NCI-H526 treated with DMSO at 0.1 percent for 48 hours (cell line): ENCODE data around the gene PIBF1.
"Not testable (repeated sequence)": the region's sequence is repeated elsewhere in the genome, so short reads cannot be mapped to it uniquely, and the experiment has no call there.

Experiments used
- DNase-seq: peaks from one replicate; lab custom pipeline; 2025; lab: John Stamatoyannopoulos, UW

Gene PIBF1, protein sequence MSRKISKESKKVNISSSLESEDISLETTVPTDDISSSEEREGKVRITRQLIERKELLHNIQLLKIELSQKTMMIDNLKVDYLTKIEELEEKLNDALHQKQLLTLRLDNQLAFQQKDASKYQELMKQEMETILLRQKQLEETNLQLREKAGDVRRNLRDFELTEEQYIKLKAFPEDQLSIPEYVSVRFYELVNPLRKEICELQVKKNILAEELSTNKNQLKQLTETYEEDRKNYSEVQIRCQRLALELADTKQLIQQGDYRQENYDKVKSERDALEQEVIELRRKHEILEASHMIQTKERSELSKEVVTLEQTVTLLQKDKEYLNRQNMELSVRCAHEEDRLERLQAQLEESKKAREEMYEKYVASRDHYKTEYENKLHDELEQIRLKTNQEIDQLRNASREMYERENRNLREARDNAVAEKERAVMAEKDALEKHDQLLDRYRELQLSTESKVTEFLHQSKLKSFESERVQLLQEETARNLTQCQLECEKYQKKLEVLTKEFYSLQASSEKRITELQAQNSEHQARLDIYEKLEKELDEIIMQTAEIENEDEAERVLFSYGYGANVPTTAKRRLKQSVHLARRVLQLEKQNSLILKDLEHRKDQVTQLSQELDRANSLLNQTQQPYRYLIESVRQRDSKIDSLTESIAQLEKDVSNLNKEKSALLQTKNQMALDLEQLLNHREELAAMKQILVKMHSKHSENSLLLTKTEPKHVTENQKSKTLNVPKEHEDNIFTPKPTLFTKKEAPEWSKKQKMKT

DNA sequence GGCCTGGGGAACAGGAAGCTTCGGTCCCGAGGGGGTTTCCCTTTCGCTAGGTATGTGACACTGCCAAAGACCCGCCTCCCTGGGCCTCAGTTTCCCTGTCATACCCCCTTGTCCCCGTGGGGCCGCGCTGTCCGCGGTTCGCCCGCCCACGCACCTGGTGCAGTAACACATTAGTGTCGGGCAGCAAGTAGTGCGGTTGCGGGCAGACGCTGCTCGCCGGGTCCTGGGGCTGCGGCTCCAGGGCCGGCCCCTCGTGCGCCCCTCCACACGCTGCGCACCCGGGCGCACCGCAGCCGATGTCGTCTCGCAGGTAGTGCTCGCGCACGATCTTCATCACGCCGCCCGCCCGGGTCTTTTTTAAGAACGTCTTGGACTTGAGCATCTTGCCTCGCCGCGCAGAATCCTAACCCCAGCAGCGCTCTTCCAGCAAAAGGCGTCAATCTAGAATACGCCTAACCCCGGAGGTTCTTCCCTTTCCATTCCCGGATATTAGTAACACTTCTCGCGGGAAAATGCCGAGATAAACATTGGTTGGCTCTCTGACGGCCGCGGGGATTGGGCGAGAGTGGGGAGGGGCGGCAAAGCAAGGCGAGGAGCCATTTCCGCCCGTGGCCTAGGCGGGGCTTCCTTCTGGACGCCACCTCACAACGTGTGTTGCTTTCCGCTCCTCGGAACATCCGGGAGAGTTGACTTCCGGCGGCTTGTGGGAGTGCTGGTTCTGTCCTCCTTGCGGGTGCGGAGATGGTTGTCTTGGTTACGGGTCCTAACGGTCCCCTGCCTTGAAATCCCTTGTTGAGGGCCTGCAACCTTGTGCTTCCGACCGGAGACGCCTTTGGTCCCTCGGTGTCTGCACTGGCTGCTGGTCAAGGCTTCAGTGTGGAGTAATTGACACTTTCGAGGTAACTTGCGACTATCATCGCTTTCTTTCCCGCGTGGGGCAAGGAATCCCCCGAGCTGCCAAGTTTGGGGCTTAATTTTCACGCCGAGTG is at the start of gene PIBF1, which contains the start of gene DIS3:
PIBF1 (plus strand) TSS at position 683 of the 989 bp plus-strand sequence. CDS start 1,337 bp downstream, outside the sequence.
DIS3 (minus strand) TSS at position 450 of the 989 bp plus-strand sequence; CDS start at position 382, 68 bp downstream.
- DNase-seq = peak; percentile 98

DNA sequence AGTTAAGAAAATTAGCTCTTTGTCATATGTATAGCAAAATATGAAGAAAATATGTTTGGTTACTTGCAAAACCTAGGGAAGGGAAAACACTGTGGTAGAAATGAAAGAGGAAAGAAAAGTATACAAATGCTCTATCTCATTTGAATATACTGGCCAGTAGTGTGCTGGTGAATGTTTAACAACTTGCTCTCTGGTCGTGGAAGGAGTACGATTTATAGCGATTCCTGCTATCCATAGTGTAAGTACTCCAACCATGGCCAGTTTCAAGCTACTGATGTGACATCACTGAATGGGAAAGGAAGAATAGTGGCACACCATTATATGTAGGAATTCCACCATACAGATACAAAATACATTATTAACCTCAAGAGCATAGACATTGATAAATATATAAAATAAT is 44.9 kb upstream of the PIBF1 start:
- DNase-seq = peak; percentile 84

DNA sequence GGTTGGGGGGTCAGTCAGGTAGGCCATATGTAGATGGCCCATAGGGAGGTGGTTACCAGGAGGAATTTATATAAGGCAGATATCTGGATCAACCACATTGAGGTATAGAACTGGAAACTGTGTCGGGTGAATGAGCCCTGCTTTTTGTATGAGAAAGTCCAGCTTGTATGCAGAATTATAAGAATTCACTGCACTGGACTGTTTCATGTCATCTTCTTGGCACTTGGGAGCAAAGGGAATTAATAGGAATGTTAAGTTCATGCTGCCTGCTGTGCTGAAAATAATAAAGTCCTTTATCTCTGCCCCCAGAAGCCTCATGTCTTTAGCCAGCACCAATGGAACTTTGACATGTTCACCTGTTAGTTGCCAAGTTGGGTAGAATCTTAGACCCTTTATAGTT is 41.9 kb upstream of the PIBF1 start:
- no peak for DNase-seq

DNA sequence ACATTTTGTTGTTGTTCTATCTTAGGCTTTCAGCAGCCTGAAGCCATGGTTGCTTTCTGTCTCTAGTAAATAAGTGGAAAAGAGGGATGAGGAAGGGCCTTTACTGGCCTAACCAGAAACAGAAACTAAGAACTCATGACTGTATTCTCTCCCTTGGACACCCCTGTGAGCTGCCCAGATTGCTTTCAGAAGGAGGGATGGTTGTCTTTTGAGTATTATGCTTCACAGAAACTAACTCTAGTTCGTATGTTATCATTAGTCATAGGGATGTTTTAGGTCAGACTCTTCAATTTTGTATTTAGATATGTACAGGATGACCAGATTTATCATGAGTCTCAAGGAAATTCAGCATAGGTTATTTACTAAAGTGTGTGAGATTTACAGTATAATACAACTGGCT is 36.7 kb upstream of the PIBF1 start:
- no peak for DNase-seq

- DNase-seq = no peak
Measured at GRCh38 chr13:72751220-72751619, 30.7 kb upstream of the PIBF1 start.

GRCh38 chr13:72754111-72754510 is 27.8 kb upstream of the PIBF1 start:
- DNase-seq = no peak

DNA sequence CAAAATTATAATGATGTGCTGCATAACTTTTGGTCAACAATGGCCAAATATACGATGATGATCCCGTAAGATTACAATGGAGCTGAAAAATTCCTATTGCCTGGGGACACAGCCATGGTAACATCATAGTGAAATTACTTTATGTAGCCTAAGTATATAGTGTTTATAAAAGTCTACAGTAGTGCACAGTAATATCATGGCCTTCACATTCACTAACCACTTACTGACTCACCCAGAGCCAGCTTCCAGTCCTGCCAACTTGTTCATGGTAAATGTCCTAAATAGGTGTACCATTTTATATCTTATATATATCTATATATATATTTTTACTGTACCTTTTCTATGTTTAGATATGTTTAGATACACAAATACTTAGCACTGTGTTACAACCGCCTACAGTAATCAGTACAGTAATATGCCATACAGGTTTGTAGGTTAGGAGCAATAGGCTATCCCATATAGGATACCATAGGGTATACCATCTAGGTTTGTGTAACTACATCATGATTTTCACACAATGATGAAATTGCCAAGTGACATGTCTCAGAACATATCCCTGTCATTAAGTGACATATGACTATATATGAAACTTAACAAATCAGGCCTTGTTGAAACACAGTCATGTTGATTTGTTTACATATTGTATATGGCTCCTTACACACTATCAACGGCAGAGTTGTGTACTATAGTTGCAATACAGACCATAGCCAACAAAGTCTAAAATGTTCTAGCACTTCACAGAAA is 24.0 kb upstream of the PIBF1 start:
- no peak for DNase-seq

DNA sequence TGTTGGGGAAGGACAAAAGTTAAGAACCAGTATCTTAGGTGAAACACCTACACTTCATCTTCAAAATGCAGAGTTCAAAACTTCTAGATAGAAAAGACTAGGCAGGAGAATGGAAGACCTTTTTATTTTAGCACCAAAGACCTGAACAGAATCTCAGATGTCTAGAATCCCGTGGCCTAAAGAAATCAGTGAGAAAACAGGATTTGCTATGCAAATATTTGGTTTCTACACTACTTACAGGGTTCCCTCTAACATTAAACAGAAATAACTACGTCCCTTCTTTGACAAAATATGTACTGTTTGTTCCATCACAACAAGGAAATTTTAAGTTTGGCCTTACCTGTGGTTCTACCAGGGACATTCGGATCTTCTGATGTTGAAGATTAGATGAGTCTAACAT is 21.7 kb upstream of the PIBF1 start:
- no peak for DNase-seq

DNA sequence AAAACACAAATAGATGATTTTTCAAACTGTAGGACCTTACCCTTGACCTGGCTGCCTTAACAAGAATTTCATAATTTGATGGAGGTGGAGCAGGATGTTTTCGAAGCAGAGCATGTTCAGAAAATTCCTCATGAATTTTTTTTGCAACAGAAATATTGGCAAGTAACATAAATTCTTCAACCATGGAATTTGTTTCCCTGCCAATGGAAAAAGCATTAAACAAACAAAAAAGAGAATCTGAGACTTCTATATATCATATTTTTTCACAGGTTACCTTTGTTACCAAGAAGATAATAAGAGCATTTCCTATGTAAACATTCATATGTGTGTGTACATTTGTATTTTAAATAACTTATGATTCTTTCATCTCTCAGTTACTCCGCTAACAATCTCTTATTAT is 18.5 kb upstream of the PIBF1 start:
- DNase-seq = no peak

DNA sequence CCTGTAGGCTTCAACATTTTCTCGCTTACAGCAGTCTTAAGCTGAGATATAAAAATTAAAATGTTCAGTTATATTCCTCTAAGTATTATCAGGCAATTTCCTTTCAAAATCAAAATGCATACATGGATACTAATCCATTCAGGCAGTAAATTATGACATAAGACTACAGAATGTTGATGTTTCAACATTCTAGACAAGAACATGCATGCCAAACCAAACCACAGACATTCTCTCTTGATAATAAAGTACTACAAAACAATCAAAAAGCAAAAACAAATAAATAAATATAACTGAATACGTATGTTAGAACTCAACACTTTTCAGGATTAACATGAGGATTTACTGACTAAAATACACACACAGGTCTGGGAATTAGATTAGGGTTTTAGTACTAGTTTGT is 7.9 kb upstream of the PIBF1 start:
- no peak for DNase-seq

DNA sequence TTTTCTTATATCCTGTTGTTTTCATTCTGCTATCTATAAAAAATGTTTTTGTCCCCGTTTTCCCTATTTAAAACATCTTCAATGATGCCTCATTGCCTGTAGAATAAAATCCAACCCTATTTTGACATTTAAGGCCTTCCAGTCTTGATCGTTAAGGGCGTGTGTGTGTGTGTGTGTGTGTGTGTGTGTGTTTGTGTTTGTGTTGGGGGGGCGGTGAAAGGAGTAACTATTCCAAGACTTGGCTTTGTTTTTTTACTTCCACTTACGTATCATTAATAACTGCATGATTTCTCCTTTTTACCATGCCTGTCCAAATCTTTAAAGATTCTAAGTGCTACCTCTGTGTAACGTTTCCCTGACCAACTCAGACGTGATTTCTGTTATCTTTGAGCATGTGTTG is 784 bp downstream of the PIBF1 start:
- DNase-seq = no peak

DNA sequence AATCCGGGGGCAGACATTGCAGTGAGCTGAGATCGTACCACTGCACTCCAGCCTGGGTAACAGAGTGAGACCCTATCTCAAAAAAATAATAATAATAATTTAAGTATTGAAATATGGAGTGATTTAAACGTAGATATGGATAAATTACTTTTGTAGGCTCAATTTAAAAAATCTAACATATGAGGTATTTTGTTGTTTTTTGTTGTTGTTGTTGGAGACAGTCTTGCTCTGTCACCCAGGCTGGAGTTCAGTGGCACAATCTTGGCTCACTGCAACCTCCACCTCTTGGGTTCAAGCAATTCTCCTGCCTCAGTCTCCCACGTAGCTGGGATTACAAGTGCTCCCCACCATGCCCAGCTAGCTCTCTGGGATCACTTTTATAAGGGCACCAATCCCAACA is 2.7 kb downstream of the PIBF1 start:
- DNase-seq = not testable (repeated sequence)

DNA sequence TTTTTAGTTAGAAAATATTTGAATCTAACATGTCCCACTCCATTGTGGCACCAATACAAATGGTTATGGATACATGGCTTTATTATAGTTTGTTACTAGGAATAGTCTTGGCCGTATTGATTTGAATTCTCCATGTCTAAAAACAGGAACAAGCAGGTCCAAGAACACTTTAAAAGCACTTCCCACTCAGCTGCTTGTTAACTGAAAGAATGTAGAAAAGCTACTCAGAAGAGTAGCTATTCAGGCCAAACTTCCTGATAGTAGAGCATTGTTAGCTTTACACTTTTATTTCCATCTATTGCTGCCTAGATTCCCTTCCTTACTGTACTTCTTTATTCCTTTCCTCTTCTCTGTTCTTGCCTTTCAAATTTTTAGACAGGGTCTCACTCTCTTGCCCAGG is 6.9 kb downstream of the PIBF1 start:
- no peak for DNase-seq

DNA sequence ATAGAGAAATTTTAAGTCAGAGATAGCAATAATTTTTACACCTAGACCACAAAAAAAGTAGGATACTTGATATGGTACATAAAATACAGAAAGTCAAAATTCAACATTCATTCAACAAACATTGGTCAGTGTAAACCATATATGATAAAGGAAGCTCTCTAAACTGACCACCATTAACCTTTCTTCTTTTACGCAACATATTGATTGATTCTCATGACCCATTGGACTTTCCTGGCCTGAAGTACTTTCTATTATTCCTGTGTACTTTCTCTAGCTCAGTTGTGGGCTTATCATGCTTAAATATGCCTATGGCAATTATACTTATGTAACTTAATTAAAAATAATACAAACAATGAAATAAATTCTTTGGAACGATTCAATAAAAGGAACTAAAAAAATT is 10.7 kb downstream of the PIBF1 start:
- DNase-seq = no peak

GRCh38 chr13:72798817-72799216 is 16.9 kb downstream of the PIBF1 start:
- no peak for DNase-seq

- DNase-seq = no peak
Measured at GRCh38 chr13:72804301-72804700, 22.4 kb downstream of the PIBF1 start.

DNA sequence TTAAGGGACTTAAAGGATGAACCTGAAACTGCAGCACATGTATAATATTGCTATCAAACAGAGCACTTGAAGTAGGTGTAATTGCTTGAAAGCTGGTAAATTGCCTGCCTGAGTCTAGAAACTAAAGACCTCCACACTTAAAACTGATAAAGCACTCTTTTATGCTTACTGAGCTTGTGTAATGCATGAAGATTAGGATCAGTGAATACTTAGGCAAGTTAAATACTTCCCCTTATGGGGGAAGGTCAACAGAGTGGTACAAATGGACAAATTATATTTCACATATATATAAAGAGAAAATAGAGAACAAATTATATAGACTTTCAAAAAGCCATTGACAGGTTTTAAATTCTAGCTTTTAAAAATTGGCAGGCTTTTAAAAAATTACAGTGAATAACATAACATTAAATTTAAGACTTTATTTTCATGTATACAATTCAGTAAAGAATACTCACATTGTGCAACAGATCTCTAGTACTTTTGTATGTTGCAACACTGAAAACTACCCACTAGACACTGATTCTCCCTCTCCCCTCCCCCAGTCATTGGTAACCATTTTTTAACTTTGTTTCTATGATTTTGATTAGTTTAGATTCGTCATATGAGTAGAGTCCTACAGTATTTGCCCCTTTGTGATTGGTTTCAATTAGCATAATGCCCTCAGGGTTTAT is 23.9 kb downstream of the PIBF1 start:
- DNase-seq = no peak

DNA sequence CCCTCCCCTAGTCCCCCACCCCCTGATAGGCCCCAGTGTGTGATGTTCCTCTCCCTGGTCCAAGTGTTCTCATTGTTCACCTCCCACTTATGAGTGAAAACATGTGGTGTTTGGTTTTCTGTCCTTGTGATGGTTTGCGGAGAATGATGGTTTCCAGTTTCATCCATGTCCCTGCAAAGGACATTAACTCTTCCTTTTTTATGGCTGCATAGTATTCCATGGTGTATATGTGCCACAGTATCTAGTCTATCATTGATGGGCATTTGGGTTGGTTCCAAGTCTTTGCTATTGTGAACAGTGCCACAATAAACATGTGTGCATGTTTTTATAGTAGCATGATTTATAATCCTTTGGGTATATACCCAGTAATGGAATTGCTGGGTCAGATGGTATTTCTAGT is 24.6 kb downstream of the PIBF1 start:
- not testable (repeated sequence) for DNase-seq

GRCh38 chr13:72808917-72809500 is 27.1 kb downstream of the PIBF1 start:
- no peak for DNase-seq

DNA sequence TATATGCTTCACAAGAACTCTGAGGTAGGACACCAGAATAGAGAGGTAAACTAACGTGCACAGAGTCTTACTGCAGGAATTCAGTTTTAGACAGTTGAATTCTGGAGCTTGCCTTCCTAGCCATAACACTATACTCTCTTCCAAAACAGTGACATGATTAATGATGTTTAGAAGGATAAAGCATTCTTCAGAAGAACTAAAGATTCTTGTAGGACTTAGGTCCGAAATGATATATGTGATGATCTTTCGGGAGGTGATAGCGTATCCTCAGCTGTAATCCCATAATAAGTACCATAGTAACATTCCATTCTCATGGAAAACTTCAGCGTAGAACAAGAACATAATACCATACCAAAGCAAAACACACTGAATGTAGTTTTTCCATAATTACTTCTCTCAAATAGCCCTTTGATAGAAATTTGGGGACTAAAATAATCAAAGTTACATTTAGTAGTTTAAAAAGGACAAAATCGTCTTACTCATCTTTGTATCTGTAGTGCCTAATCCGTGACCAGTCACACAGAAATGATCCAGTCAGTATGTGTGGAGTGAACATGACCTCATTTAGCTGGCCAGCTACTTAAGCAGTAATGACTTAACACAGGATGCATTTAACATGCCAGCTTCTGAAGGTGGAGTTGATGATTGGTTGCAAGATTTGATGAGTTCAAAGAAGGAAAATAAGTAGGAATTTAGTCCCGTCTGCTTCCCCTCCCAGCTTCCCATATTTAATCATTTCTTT is 38.4 kb downstream of the PIBF1 start:
- DNase-seq = no peak
